NB4 (cell line): ENCODE measurements around the gene COA8.

ENCODE experiments used
- POLR2A ChIP-seq: IDR thresholded peaks from 2 replicates; pipeline ENCODE4 v1.6.1; 2011; ENCODE audit warnings: mild to moderate bottlenecking; ENCODE audit not compliant: insufficient read length; ENCODE audit errors: extremely low read depth
- TF ChIP-seq, protein P1 (sequence below): IDR thresholded peaks from one replicate; pipeline ENCODE4 v1.5.1; 2012; ENCODE audit warnings: low read depth, low read length
- TF ChIP-seq, protein P2 (sequence below): IDR thresholded peaks from 2 replicates; pipeline ENCODE4 v1.6.1; 2011; ENCODE audit warnings: low read depth, low read length

DNA sequence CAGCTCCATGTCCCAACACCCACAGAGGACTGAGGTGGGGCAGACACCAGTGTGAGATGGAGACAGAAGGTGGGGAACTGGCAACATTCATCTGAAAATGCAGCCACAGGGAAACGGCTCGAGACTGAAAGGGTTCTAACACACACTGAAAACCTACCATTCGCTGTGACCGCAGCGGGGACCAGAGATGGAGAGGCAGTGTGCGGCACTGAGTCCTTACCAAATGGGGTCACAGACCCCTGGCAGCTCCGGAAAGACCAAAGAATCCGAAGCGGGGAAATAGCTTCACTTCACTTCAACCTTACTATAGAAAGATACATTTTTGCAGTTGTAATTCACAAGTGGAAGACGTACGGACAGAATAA, 9.9 kb upstream of the COA8 start:
- TF ChIP-seq, protein P1, sequence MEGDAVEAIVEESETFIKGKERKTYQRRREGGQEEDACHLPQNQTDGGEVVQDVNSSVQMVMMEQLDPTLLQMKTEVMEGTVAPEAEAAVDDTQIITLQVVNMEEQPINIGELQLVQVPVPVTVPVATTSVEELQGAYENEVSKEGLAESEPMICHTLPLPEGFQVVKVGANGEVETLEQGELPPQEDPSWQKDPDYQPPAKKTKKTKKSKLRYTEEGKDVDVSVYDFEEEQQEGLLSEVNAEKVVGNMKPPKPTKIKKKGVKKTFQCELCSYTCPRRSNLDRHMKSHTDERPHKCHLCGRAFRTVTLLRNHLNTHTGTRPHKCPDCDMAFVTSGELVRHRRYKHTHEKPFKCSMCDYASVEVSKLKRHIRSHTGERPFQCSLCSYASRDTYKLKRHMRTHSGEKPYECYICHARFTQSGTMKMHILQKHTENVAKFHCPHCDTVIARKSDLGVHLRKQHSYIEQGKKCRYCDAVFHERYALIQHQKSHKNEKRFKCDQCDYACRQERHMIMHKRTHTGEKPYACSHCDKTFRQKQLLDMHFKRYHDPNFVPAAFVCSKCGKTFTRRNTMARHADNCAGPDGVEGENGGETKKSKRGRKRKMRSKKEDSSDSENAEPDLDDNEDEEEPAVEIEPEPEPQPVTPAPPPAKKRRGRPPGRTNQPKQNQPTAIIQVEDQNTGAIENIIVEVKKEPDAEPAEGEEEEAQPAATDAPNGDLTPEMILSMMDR = no peak
- no peak for TF ChIP-seq POLR2A
- TF ChIP-seq, protein P2, sequence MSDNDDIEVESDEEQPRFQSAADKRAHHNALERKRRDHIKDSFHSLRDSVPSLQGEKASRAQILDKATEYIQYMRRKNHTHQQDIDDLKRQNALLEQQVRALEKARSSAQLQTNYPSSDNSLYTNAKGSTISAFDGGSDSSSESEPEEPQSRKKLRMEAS = no peak
